Neural cell (in vitro differentiated cells): Measurements from ENCODE around the gene AKAP6. TPM values are rescaled to one million over a fixed set of nuclear protein-coding genes. Genes with fewer than 3 reads are reported as not detected.

Source experiments
- H2AFZ ChIP-seq: fragments of 200-600, 300-800 bp; sonication (generic), shearing (Covaris generic); 2 replicates; pipeline ENCODE4 v1.6.0; 2014; ENCODE audit warnings: low read depth, mild to moderate bottlenecking, antibody characterized with exemption, low read length, moderate library complexity
- H3F3A ChIP-seq: fragments of 200-600 bp; shearing (Covaris generic); 2 replicates; pipeline ENCODE4 v1.6.1; 2016; ENCODE audit warnings: mild to moderate bottlenecking, moderate library complexity, mixed read lengths, antibody characterized with exemption, low read length; ENCODE audit not compliant: insufficient read depth, poor library complexity, severe bottlenecking
- H3K27ac ChIP-seq: fragments of 200-600, 300-800 bp; sonication (generic), shearing (Covaris generic); 2 replicates; pipeline ENCODE4 v1.5.1; 2014; ENCODE audit warnings: mild to moderate bottlenecking, low read length, moderate library complexity
- H3K27me3 ChIP-seq: fragments of 300-800, 200-600 bp; sonication (generic), shearing (Covaris generic); 2 replicates; pipeline ENCODE4 v1.6.0; 2014; ENCODE audit warnings: mild to moderate bottlenecking, low read depth, low read length, moderate library complexity; ENCODE audit not compliant: insufficient read depth
- H3K36me3 ChIP-seq: fragments of 300-800, 200-600 bp; sonication (generic), shearing (Covaris generic); 2 replicates; pipeline ENCODE4 v1.5.1; 2014; ENCODE audit warnings: mild to moderate bottlenecking, antibody characterized with exemption, low read length, moderate library complexity; ENCODE audit not compliant: insufficient read depth
- H3K4me2 ChIP-seq: fragments of 300-800, 200-600 bp; sonication (generic), shearing (Covaris generic); 2 replicates; pipeline ENCODE4 v1.6.0; 2014; ENCODE audit warnings: mild to moderate bottlenecking, low read length
- H3K4me3 ChIP-seq: fragments of 300-800, 200-600 bp; sonication (generic), shearing (Covaris generic); 2 replicates; pipeline ENCODE4 v1.5.1; 2014; ENCODE audit warnings: mild to moderate bottlenecking, low read length, moderate library complexity
- H3K79me2 ChIP-seq: fragments of 200-600 bp; shearing (Covaris generic); replicated peaks from 2 replicates; pipeline ENCODE4 v1.6.0; 2014; ENCODE audit warnings: mild to moderate bottlenecking, low read length, moderate library complexity; ENCODE audit not compliant: insufficient read depth
- H3K9ac ChIP-seq: fragments of 300-800, 200-600 bp; sonication (generic), shearing (Covaris generic); 2 replicates; pipeline ENCODE4 v1.6.1; 2016; ENCODE audit warnings: mild to moderate bottlenecking, low read length, mixed read lengths
- H3K9me2 ChIP-seq: fragments of 200-600 bp; shearing (Covaris generic); 2 replicates; pipeline ENCODE4 v1.6.1; 2016; ENCODE audit warnings: mild to moderate bottlenecking, low read length, mixed read lengths; ENCODE audit not compliant: insufficient read depth
- H3K9me3 ChIP-seq: fragments of 200-600, 300-800 bp; sonication (generic), shearing (Covaris generic); 2 replicates; pipeline ENCODE4 v1.6.1; 2016; ENCODE audit warnings: mild to moderate bottlenecking, mixed run types, low read length, moderate library complexity, mixed read lengths
- H4K20me1 ChIP-seq: fragments of 200-600 bp; shearing (Covaris generic); 2 replicates; pipeline ENCODE4 v1.6.1; 2016; ENCODE audit warnings: mild to moderate bottlenecking, mixed run types; ENCODE audit not compliant: insufficient read depth
- CTCF ChIP-seq: fragments of 450-650 bp; IDR thresholded peaks from 2 replicates; pipeline ENCODE4 v1.5.1; 2014; ENCODE audit warnings: antibody characterized with exemption, mild to moderate bottlenecking, moderate library complexity; ENCODE audit not compliant: poor library complexity, severe bottlenecking
- EP300 ChIP-seq: fragments of 450-650 bp; conservative IDR thresholded peaks from 2 replicates; pipeline ENCODE4 v1.6.1; 2014; ENCODE audit warnings: antibody characterized with exemption, mild to moderate bottlenecking, moderate library complexity; ENCODE audit not compliant: poor library complexity, severe bottlenecking
- MXI1 ChIP-seq: fragments of 450-650 bp; conservative IDR thresholded peaks from 2 replicates; pipeline ENCODE4 v1.6.1; 2014; ENCODE audit warnings: antibody characterized with exemption, mild to moderate bottlenecking; ENCODE audit not compliant: poor library complexity, severe bottlenecking
- POLR2AphosphoS5 ChIP-seq: IDR thresholded peaks from 2 replicates; pipeline ENCODE4 v1.6.1; 2012
- RAD21 ChIP-seq: fragments of 450-650 bp; conservative IDR thresholded peaks from 2 replicates; pipeline ENCODE4 v1.6.1; 2014; ENCODE audit warnings: antibody characterized with exemption, mild to moderate bottlenecking, moderate library complexity
- REST ChIP-seq: IDR thresholded peaks from 2 replicates; pipeline ENCODE4 v1.6.1; 2012; ENCODE audit warnings: borderline replicate concordance
- SMC3 ChIP-seq: fragments of 450-650 bp; conservative IDR thresholded peaks from 2 replicates; pipeline ENCODE4 v1.6.1; 2014; ENCODE audit warnings: antibody characterized with exemption, mild to moderate bottlenecking, moderate library complexity; ENCODE audit not compliant: poor library complexity
- TAF1 ChIP-seq: IDR thresholded peaks from 2 replicates; pipeline ENCODE4 v1.6.1; 2012; ENCODE audit warnings: low read depth
- polyA plus RNA-seq: library from polyadenylated mRNA; depleted of rRNA; stranded (reverse); fragments of >200 nt; gene quantifications from 2 replicates; pipeline ENCODE4 v1.2.3, GENCODE V29; 2014

AKAP6 gene
- polyA plus RNA-seq, 1 donor from 2014 or later, result 15.8 TPM

- no peak overlapping the region for H3K27ac ChIP-seq
- H3K4me3 ChIP-seq, result no peak overlapping the region
- no peaks in the 10 kb centered on the region for H3K9me3 ChIP-seq
These were observed 398.7 kb downstream of the AKAP6 start for GRCh38 chr14:32727832-32728231.

GRCh38 chr14:32728526-32728925, 399.4 kb downstream of the AKAP6 start:
- Histone ChIP-seq H3K9me2 (no peaks in the 10 kb centered on the region), H3K4me3 (no peak overlapping the region), H2AFZ (no peak overlapping the region), H3F3A (no peaks in the 10 kb centered on the region), H3K27me3 (no peaks in the 10 kb centered on the region), H3K27ac (no peak overlapping the region), H4K20me1 (no peaks in the 10 kb centered on the region), H3K9ac (no peak overlapping the region), H3K36me3 (no peaks in the 10 kb centered on the region), H3K4me2 (no peak overlapping the region), H3K79me2 (no peaks in the 10 kb centered on the region), H3K9me3 (no peaks in the 10 kb centered on the region)
- TF ChIP-seq CTCF (no peak), POLR2AphosphoS5 (no peak), EP300 (no peak), RAD21 (no peak), REST (no peak), SMC3 (no peak)

More at GRCh38 chr14:32727832-32728231, 398.7 kb downstream of the AKAP6 start:
- Histone ChIP-seq H3K79me2 (no peaks in the 10 kb centered on the region), H3F3A (no peaks in the 10 kb centered on the region), H3K9me2 (no peaks in the 10 kb centered on the region), H3K4me2 (no peak overlapping the region), H4K20me1 (no peaks in the 10 kb centered on the region), H3K27me3 (no peaks in the 10 kb centered on the region), H3K9ac (no peak overlapping the region), H3K36me3 (no peaks in the 10 kb centered on the region), H2AFZ (no peak overlapping the region)
- TF ChIP-seq MXI1 (no peak), REST (no peak), TAF1 (no peak)
